ENCODE data around the gene DNASE1L2.
A peak's percentile ranks its signal among the peaks of the same experiment; 100 is the strongest.

The DNASE1L2 gene

DNA sequence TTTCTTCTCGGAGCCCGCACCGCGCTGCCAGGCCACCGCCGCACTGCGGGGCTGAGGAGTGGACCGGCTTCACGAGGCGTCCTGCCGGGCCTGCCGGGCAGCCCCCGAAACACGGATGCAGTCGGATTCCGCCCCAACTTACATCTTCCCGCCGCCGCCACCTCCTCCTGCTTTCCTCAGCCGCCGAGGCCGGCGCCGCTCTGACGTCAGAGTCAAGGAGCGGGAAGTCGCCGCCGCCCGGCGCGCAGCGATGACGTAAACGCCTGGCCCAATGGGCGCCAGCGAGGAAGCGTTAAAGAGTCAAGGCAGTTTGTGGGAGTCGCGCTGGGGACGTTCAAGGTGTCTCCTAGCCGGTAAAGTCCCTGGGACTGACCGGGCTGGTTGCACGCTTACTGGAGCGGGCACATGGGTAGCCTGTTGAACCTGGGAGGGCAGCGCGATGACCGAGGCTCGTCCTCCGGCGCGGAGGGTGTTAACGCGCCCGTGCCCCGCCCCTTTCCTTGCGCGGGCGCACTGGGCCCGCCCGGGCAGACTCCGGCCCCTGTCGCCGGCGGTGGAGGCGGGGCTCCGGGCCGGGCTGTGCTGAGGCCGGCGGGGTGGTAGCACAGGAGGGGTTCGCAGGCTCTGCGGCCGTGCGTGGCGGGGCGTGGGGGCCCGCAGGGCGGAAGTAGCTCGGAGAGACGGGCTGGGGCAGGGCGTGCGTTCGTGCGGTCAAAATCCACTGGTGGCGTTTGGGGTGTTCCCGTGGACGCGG, 31.8 kb downstream of the DNASE1L2 start, which contains the start of gene RNPS1:
Gene RNPS1 (minus strand): TSS at position 214 of the 754 bp plus-strand sequence. CDS start 3,483 bp downstream, outside the sequence.
- TF ChIP-seq, protein P1, sequence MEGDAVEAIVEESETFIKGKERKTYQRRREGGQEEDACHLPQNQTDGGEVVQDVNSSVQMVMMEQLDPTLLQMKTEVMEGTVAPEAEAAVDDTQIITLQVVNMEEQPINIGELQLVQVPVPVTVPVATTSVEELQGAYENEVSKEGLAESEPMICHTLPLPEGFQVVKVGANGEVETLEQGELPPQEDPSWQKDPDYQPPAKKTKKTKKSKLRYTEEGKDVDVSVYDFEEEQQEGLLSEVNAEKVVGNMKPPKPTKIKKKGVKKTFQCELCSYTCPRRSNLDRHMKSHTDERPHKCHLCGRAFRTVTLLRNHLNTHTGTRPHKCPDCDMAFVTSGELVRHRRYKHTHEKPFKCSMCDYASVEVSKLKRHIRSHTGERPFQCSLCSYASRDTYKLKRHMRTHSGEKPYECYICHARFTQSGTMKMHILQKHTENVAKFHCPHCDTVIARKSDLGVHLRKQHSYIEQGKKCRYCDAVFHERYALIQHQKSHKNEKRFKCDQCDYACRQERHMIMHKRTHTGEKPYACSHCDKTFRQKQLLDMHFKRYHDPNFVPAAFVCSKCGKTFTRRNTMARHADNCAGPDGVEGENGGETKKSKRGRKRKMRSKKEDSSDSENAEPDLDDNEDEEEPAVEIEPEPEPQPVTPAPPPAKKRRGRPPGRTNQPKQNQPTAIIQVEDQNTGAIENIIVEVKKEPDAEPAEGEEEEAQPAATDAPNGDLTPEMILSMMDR (IDR thresholded peaks at IDR 0.05; ENCODE audit: low read depth, low read length) = no peak
- peak; percentile 79 for DNase-seq (ENCODE audit: extremely low read depth, low read depth)

DNA sequence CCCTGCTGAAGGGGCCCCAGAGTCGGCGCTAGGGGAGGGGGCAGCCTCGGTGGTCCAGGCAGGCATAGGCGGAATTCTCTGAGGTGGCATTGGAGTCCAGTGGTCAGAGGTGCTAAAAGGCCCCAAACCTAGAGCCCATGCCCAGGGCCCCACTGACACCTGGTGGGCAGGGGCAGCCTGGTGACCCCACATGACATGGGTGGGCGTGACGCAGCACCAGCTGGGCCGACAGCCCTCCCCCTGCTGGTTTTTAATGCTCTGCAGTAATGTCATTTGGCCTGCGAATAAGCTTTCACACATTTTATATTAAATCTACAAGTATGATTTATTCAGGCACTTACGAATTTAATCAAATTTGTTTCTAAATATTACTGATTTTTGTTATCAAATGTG, 33.8 kb downstream of the DNASE1L2 start:
- no peak for DNase-seq (ENCODE audit: extremely low read depth, low read depth)
- TF ChIP-seq, protein P1 (IDR thresholded peaks at IDR 0.05; ENCODE audit: low read depth, low read length) = no peak

DNA sequence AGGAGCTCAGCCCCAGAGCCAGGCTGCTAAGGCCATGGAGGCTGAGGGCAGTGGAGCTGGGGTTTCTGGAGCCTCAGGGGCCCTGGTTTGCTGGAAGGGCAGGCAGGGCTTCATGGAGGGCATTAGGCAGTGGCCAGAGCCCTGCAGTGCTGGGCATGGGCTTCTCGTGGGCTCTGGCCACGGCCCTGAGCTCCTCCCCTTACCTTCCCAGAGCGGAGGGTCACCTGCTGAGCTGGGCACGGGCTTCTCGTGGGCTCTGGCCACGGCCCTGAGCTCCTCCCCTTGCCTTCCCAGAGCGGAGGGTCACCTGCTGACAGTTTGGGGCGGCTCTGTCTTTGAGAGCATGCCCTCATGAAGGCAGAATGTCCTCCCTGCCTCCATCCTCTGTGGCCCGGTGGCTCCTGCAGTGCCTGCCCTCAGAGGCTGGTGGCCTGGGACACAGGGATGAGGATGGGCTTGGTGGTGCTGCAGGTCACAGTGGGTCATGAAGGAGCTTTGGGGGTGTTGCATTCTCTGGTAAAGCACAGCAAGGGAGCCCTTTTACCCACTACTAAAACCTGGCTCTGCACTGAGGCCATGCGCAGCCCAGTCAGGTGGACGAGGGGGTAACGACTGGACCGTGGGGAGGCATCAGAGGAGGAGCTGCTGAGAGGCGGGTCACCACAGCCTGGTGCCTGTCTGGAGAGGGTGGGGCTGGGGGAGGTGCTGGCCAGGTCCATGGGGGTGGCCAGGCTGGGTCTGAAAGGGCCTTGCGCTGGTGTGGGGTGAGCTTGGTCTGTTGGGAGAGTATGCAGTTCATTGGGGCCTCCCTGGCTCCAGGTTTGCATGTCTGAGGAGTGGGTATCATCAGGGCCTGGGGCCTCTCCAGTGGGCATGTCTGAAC, 34.6 kb downstream of the DNASE1L2 start:
- TF ChIP-seq, protein P1 (IDR thresholded peaks at IDR 0.05; ENCODE audit: low read depth, low read length) = no peak
- DNase-seq (ENCODE audit: extremely low read depth, low read depth) = no peak

DNA sequence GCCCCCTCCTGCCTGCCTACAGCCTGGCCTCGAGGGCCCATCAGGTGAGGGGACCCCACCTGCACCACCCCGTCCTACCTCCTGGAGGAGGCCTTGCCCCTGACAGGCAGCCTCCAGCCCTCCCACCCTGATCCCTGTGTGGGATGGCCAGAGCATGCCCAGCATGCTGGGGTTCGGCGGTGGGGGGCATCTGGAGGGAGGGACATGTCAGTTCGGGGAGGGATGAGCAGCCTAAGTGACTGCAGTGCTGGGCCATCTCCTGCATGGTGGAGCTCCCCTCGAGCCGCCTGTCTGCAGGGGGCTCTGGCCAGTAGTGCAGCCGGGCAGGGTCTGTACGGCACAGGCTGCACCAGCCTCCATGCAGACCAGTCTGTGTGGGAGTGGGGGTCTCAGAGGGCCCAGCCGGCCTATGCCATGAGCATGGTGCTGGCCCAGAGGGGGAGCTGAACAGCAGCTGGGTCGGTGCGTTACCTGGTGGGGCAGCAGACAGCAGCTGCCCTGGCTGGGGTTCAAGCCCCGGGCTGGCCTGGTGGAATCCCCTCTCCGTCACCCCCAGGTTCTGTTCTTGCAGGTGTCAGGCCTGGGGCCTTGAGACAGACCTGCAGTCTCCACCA, 35.7 kb downstream of the DNASE1L2 start:
- TF ChIP-seq, protein P1 (IDR thresholded peaks at IDR 0.05; ENCODE audit: low read depth, low read length) = no peak

DNA sequence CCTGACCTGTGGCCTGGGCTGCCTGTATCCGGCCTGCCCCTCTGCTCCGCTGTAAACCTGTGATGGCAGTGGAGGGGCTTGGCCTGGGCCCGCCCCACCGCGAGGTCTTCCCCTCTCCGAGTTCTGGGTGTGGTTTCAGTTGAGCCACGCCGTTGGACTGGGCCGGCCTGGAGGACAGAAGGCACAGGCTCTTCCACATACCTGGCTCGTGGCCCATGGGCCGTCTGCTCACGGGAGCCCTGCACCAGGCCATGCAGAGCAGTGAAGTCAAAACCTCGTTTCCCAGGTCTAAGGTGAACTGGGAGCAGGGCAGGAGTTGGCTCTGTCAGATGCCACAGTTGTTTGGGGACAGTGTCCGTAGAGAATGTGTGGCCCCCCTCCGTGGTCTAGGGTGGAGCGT, 37.2 kb downstream of the DNASE1L2 start:
- TF ChIP-seq, protein P1 (IDR thresholded peaks at IDR 0.05; ENCODE audit: low read depth, low read length) = no peak
- no peak for DNase-seq (ENCODE audit: extremely low read depth, low read depth)

More for the DNA sequence above, 35.7 kb downstream of the DNASE1L2 start:
- no peak for DNase-seq (ENCODE audit: extremely low read depth, low read depth)

DNA sequence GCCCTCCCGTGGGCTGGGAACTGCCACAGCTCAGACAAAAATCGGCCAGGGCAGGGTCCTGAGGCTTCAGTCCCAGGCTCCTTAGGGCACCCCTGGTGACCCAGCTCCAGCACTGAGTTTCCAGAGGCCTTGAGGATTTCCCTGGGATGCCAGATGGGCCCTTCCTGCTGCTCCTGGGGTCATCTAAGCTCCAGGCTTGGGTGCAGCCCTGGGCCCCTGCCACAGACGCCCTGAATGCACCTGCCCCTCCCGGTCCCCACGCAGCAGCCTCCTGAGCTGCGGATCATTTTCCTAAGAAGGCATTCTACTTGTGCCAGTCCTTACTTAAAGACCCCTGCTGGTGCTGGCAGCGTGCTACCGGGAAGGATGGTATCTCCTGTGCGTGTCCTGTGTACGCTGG, 37.7 kb downstream of the DNASE1L2 start:
- no peak for DNase-seq (ENCODE audit: extremely low read depth, low read depth)
- TF ChIP-seq, protein P1 (IDR thresholded peaks at IDR 0.05; ENCODE audit: low read depth, low read length) = no peak

Data from AG09319 (cell line).